Thyroid gland (tissue), 4 donors: ENCODE data around the gene C5AR2.
A peak's percentile ranks its signal among the peaks of the same experiment; 100 is the strongest.

Experiments used
- POLR2A ChIP-seq, 2 donors: fragments of 450-650 bp; IDR thresholded peaks; one replicate each; pipeline ENCODE4 v1.6.1; 2017; ENCODE audit warnings: antibody characterized with exemption in 2 of 2, mild to moderate bottlenecking in 2 of 2, moderate library complexity in 1 of 2
- TF ChIP-seq, protein P1 (sequence below), 6 experiments: fragments of 200-600 bp in 3 of 6; fragments of 450-650 bp in 3 of 6; sonication (generic) in 3 of 6; IDR thresholded peaks; one replicate each; pipeline ENCODE4 v1.5.1; 2016 to 2019; ENCODE audit warnings: antibody characterized with exemption in 6 of 6, mild to moderate bottlenecking in 2 of 6, inconsistent platforms in 1 of 6, moderate library complexity in 1 of 6

DNA sequence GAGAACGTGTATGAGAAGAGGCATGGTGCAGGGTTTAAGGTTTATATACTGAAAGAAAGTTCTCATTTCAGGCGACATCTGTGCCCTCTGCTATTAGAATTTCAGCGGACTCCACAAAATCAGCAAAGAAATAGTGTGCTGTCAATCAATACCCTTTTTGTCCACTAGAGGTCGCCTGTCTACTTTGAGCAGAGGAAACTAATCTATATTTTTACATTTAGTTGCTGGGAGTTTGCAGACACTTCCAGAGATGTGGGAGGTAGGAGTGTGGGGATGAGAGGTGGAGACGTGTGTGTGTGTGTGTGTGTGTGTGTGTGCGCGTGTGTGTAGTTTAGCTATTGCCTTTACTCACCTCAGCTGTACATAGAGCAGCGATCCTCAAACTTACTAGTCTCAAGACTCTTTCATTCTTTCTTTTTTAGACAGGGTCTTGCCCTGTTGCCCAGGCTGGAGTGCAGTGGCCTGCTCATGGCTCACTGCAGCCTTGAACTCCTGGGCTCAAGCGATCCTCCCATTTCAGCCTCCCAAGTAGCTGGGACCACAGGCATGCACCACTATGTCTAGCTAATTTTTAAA lies 47.6 kb upstream of the C5AR2 start:
- no peak for TF ChIP-seq POLR2A (IDR thresholded peaks at IDR 0.05)
- TF ChIP-seq, protein P1, sequence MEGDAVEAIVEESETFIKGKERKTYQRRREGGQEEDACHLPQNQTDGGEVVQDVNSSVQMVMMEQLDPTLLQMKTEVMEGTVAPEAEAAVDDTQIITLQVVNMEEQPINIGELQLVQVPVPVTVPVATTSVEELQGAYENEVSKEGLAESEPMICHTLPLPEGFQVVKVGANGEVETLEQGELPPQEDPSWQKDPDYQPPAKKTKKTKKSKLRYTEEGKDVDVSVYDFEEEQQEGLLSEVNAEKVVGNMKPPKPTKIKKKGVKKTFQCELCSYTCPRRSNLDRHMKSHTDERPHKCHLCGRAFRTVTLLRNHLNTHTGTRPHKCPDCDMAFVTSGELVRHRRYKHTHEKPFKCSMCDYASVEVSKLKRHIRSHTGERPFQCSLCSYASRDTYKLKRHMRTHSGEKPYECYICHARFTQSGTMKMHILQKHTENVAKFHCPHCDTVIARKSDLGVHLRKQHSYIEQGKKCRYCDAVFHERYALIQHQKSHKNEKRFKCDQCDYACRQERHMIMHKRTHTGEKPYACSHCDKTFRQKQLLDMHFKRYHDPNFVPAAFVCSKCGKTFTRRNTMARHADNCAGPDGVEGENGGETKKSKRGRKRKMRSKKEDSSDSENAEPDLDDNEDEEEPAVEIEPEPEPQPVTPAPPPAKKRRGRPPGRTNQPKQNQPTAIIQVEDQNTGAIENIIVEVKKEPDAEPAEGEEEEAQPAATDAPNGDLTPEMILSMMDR (IDR thresholded peaks at IDR 0.05) = peak; percentile 74 to 94 (median 81)
